Globus pallidus (tissue), 1 donor: ENCODE measurements around the gene MTTP.
"Not testable (repeated sequence)": the region's sequence is repeated elsewhere in the genome, so short reads cannot be mapped to it uniquely, and the experiment has no call there.

Experiments used
- DNase-seq: peaks from one replicate; pipeline ENCODE4 v3.0.0-alpha.2; 2015; ENCODE audit warnings: low spot score

MTTP gene

DNA sequence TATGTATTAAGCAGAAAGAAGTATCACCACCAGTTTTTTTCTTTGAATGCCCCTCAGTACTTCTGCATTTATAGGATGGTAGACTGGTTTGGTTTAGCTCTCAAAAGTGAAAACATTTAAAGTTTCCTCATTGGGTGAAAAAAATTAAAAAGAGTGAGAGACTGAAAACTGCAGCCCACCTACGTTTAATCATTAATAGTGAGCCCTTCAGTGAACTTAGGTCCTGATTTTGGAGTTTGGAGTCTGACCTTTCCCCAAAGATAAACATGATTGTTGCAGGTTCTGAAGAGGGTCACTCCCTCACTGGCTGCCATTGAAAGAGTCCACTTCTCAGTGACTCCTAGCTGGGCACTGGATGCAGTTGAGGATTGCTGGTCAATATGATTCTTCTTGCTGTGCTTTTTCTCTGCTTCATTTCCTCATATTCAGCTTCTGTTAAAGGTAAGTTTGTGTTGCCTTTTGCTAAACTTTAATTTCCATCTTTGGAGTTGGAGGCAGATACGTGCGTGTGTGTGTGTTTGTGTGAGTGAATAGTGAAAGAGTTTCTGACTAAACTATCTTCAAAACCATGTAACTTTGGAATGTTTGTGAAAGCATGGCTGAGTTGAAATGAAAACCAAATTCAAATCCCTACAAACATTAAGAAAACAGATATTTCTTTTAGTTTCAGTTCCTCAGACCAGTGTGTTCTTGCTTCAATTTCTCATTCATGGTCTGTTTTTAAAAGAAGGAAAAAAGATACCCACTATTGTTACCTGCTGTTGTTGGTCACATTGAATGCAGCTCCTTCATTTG, at the start of gene MTTP:
TSS of gene MTTP (plus strand) at position 295 of the 795 bp plus-strand sequence. CDS start at position 381, 86 bp downstream.
- no peak for DNase-seq

DNA sequence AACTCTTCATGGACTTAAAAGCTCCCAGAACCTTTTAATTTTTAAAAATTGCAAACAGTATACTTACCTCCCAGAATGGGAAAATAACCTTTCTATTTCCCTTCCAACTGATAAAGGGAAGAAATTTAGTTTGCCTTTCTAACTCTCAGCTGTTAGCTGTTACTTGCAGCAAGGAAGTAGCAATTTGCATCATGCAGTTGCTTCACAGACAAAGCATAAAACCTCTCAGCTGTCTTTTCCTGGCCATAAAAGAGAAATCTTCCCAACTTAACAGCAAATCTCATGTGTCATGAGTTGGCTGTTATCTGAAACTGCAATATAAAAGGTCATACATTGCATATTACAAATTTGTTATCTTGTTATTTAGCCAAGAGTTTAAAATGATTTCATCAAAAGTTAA, 45.4 kb upstream of the MTTP start:
- no peak for DNase-seq

GRCh38 chr4:99529956-99530355, 44.7 kb upstream of the MTTP start:
- no peak for DNase-seq

- DNase-seq = not testable (repeated sequence)
Observed at GRCh38 chr4:99534699-99535098, 39.9 kb upstream of the MTTP start.

- DNase-seq = no peak
Observed at GRCh38 chr4:99536271-99536670, 38.4 kb upstream of the MTTP start.

GRCh38 chr4:99536848-99537247, 37.8 kb upstream of the MTTP start:
- no peak for DNase-seq

DNA sequence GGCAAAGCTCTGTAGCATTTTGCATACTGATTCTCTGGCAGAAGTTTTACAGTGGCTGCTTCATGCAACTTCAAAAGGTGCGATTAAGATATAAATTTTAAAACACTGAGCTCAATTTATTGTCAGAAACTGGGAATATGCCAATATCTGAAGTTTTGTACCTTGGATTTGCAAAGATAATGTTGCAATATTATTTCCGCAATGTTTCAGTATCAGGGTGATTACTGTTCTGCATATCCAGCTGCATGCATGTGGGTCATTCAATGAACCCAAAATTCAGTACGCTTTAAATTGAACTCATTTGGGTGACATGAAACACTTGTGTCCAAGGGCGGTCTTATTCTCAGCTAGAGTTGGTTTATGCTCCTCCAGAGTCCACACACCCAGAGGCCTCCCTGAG, 37.0 kb upstream of the MTTP start:
- no peak for DNase-seq

- DNase-seq = no peak
Observed at GRCh38 chr4:99540277-99540939, 34.2 kb upstream of the MTTP start.

DNA sequence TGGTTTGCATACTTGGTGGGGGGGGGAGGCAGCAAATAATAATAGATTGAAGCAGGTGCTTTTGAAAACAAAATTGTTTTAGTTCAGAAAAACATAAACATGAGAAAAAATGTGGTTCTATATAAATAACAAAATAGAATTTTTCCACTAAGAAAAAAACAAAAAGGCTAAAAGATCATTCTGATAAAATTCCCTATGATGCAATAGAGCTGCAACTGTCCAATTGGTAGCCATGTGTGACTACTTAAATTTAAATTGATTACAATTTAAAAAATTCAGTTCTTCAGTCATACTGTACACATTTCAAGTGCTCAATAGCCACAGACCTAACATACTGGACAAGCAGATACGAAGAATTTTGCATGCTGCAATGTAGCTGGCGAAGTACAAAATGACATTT, 21.8 kb upstream of the MTTP start:
- DNase-seq = no peak

GRCh38 chr4:99563310-99564186, 11.1 kb upstream of the MTTP start, which contains the start of gene TRMT10A:
Gene TRMT10A (minus strand): TSS chr4:99564039. CDS start chr4:99559338, 4,701 bp downstream.
- peak; percentile 99 for DNase-seq

DNA sequence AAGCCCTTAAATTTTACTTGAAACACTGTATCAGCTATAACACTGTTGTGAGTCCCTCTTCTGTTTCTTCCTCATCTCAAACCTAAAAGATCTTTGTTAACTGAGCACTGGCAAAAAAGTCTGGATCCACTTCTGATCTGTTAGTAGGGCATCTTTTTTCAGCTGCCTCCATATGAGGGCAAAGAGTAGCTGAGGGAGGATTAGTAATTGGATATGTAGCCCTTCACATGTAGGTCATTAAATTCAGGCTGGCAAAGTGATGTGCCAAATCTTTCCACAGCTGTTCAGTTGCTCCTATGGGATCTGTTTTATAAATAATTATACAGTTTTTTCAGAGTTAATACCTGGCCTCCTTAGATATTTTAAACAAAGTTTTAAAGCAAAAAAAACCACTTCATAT, 9.7 kb upstream of the MTTP start:
- DNase-seq = no peak

DNA sequence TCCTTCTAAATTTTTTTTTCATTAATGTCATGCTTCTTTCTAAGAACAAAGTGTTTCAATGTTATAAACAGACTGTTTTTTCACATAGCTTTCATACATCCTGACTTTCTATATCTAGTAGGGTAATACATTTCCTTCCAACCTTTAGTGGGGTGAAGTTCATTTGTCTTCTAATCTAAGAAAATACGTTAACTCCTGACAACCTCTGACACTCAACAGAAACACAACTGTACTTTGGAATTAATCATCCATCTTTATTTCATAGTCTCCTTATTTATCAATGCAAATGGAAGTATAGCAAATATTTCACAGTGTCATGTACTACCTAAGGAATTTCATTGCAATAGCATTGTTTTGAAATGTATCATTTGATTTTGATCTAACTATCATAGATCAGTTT, 2.7 kb upstream of the MTTP start:
- DNase-seq = no peak

- DNase-seq = no peak
Observed at GRCh38 chr4:99572527-99573240, 1.9 kb upstream of the MTTP start.

DNA sequence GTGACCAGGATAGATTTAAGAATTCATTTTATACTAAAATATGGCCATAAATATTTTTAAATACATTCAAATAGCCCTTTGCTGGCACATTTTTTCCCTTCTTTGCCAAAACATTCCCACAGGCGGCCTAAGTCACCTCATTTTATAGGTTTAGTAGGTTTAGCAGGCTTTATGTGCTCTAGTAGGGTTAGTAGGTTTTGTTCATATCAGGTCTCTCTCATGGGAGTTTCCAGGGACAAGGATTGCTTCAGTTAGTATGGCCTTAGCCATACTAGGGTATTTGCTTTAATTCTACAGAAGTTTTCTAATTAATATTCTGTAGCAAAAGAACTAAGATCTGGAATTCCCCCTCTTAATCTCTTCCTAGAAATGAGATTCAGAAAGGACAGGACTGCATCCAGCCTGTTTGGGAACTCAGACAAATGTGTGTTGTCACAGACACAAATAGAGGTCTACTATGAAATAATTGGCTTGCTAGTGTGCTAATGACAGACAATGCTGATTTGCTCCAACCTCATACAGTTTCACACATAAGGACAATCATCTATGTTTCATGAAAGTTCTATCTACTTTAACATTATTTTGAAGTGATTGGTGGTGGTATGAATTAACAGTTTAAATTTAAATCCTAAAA, 772 bp upstream of the MTTP start:
- DNase-seq = no peak

- no peak for DNase-seq
Observed at GRCh38 chr4:99578714-99579113, 4.1 kb downstream of the MTTP start.

DNA sequence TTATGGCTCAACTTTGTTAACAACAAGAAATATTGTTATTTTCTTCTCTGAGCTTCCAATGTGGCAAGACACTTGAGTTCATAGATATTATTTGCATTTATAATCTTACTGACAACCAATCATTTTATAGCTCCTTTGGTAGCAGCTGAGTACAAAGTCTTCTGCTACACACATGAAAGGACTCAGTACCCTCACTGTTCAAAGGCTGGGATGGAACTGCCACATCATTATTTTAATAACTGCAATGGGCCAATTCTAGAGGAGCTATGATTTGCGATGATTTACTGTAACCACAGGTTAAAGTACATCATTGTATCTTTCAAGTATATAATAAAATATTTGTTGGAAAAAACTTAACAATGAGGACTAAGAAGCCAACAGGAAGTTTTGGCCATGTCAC, 10.9 kb downstream of the MTTP start:
- no peak for DNase-seq

- DNase-seq = no peak
Observed at GRCh38 chr4:99586322-99586721, 11.7 kb downstream of the MTTP start.

- DNase-seq = no peak
Observed at GRCh38 chr4:99586797-99587196, 12.2 kb downstream of the MTTP start.

DNA sequence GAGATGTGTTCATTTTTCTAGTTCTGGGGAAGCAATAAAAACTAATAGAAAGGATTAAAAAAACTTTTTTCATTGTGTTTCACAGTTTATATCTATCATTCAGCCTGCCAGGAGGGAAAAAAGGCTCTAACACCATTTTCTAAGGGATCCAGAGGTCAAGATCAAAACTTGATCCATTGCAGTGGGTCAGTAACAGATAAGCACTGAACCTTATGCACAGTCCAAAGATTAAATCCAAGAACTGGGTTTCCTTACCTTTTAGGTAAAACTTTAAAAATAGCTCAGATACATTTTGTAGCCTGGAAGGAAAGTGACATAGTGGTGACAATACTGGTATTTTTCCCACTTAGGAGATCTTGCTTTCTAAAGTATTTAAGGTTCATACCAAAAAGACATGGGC, 12.7 kb downstream of the MTTP start:
- no peak for DNase-seq

GRCh38 chr4:99587803-99588202, 13.2 kb downstream of the MTTP start:
- DNase-seq = no peak

DNA sequence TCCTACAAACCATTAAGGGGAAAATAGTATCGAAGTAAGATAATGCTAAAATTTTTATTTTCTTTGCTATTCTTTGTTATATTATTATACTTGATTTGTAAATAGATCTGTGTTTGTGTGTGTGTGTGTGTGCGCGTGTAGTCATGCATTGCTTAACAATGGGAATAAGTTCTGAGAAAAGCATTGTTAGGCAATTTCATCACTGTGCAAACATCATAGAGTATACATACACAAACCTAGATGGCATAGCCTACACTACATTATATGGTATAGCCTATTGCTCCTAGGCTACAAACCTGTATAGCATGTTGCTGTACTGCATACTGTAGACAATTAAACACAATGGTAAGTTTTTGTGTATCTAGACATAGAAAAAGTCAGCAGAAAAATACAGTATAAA, 17.1 kb downstream of the MTTP start:
- DNase-seq = no peak
